Activated CD8-positive, alpha-beta memory T cell treated with anti-CD3 and anti-CD28 coated beads, Interleukin-2, amount 50 U/mL, for 48 hours (primary cell): Measurements from ENCODE around the gene BTBD8.

Experiments used
- DNase-seq: peaks from one replicate; pipeline ENCODE4 v3.0.0-alpha.2; 2020

Gene BTBD8

GRCh38 chr1:92094595-92094994 lies 14.4 kb downstream of the BTBD8 start:
- DNase-seq = no peak

- no peak for DNase-seq
Measured at GRCh38 chr1:92095874-92096273, 15.7 kb downstream of the BTBD8 start.

GRCh38 chr1:92096317-92096716 lies 16.2 kb downstream of the BTBD8 start:
- no peak for DNase-seq

- no peak for DNase-seq
Measured at GRCh38 chr1:92105546-92106081, 25.5 kb downstream of the BTBD8 start.

GRCh38 chr1:92108631-92109030 lies 28.5 kb downstream of the BTBD8 start:
- DNase-seq = no peak

- no peak for DNase-seq
Measured at GRCh38 chr1:92117526-92117925, 37.4 kb downstream of the BTBD8 start.

- DNase-seq = no peak
Measured at GRCh38 chr1:92118826-92119225, 38.7 kb downstream of the BTBD8 start.

- no peak for DNase-seq
Measured at GRCh38 chr1:92123868-92124267, 43.7 kb downstream of the BTBD8 start.

- no peak for DNase-seq
Measured at GRCh38 chr1:92125204-92125603, 45.1 kb downstream of the BTBD8 start.

GRCh38 chr1:92126088-92126487 lies 45.9 kb downstream of the BTBD8 start:
- no peak for DNase-seq

- DNase-seq = no peak
Measured at GRCh38 chr1:92134331-92134730, 54.2 kb downstream of the BTBD8 start.

- DNase-seq = no peak
Measured at GRCh38 chr1:92136341-92136740, 56.2 kb downstream of the BTBD8 start.

- no peak for DNase-seq
Measured at GRCh38 chr1:92154934-92155333, 74.8 kb downstream of the BTBD8 start.

- no peak for DNase-seq
Measured at GRCh38 chr1:92159593-92159992, 79.4 kb downstream of the BTBD8 start.

- no peak for DNase-seq
Measured at GRCh38 chr1:92165389-92165788, 85.2 kb downstream of the BTBD8 start.

- no peak for DNase-seq
Measured at GRCh38 chr1:92167151-92167550, 87.0 kb downstream of the BTBD8 start.

- no peak for DNase-seq
Measured at GRCh38 chr1:92168657-92169056, 88.5 kb downstream of the BTBD8 start.

GRCh38 chr1:92169214-92170005 lies 89.3 kb downstream of the BTBD8 start:
- no peak for DNase-seq

GRCh38 chr1:92184632-92185031 lies 104.5 kb downstream of the BTBD8 start:
- DNase-seq = no peak

GRCh38 chr1:92186081-92186480 lies 105.9 kb downstream of the BTBD8 start:
- no peak for DNase-seq

- DNase-seq = no peak
Measured at GRCh38 chr1:92188436-92189255, 108.5 kb downstream of the BTBD8 start.

GRCh38 chr1:92191726-92192125 lies 111.6 kb downstream of the BTBD8 start:
- DNase-seq = no peak

GRCh38 chr1:92192246-92192645 lies 112.1 kb downstream of the BTBD8 start:
- DNase-seq = no peak

- DNase-seq = no peak
Measured at GRCh38 chr1:92194511-92194910, 114.4 kb downstream of the BTBD8 start.
